Measurements from ENCODE around the gene STIM1.
"Not testable (repeated sequence)": the region's sequence is repeated elsewhere in the genome, so short reads cannot be mapped to it uniquely, and the experiment has no call there.

STIM1 gene

DNA sequence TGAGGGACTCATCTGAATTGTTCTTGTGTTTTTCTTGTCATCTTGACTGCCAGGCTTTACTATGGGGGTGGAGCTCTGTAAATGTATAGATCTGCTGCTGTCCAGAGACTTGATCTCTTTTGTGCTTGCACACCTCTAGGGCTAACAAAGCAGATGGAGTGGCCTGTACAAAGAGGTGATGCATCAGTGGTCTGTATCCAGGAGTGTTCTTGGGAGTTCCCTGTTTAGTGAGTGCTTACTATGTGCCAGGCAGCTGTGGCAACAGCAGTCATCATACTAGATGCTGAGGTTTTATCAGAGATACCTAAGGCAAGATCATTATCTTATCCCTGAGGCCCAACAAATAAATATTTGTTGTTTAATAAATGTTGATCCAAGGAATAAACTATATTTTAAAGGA is 33.4 kb downstream of the STIM1 start:
- no peak for DNase-seq

- no peak for DNase-seq
Observed at GRCh38 chr11:3890014-3890413, 34.5 kb downstream of the STIM1 start.

GRCh38 chr11:3890806-3891205 is 35.3 kb downstream of the STIM1 start:
- DNase-seq, result no peak

GRCh38 chr11:3891751-3892150 is 36.3 kb downstream of the STIM1 start:
- no peak for DNase-seq

- no peak for DNase-seq
Observed at GRCh38 chr11:3892156-3892555, 36.7 kb downstream of the STIM1 start.

- DNase-seq, result no peak
Observed at GRCh38 chr11:3893311-3893710, 37.8 kb downstream of the STIM1 start.

GRCh38 chr11:3894128-3894731 is 38.8 kb downstream of the STIM1 start:
- DNase-seq, result peak; percentile 18 to 85

DNA sequence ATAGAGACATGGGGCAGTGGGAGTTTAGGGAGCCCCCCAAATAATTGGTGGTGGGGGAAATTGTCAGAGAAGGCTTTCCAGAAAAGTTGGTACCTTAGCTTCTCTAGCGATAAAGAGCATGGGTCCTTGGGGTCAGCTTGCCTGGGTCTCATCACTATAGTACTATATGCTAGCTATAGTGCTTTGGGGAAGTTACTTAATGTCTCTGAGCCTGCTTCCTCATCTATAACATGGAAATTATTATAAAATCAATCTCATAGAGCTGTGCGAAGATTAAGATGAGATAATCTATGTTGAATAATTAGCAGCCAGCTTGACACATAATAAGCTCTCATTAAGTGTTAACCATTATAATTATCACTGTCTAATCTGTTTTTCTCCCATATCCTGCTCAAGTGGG is 41.2 kb downstream of the STIM1 start:
- no peak for DNase-seq

GRCh38 chr11:3900230-3900629 is 44.8 kb downstream of the STIM1 start:
- not testable (repeated sequence) for DNase-seq

DNA sequence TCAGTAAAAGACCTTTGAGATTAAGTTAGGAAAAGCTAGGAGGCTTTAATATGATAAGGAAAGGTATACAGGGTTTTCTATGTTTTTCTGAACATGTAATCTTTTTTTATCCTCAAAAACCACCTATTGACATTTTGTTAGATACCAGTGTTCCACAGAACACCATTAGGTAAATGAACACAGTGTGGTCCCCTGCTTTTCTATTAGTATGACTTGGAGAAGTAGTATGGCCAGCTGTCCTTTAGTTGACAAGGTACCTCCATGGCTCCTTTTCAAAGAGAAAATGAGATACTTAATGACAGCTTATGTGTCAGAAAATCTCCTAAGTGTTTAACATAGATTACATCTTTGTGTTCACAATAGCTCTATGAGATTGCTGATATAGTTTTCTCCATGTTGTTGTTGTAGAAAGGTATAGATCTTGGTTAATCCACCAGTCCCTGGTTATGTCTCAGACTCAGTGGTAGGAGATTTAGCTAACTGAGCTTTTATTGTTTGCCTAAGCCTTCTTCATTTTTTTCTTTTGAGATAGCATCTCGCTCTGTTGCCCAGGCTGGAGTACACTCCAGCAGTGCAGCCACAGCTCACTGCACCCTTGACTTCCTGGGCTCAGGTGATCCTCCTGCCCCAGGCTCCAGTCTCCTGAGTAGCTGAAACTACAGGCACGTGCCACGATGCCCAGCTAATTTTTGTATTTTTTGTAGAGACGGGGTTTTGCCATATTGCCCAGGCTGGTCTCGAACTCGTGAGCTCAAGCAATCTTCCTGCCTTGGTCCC is 46.0 kb downstream of the STIM1 start:
- DNase-seq, result no peak

DNA sequence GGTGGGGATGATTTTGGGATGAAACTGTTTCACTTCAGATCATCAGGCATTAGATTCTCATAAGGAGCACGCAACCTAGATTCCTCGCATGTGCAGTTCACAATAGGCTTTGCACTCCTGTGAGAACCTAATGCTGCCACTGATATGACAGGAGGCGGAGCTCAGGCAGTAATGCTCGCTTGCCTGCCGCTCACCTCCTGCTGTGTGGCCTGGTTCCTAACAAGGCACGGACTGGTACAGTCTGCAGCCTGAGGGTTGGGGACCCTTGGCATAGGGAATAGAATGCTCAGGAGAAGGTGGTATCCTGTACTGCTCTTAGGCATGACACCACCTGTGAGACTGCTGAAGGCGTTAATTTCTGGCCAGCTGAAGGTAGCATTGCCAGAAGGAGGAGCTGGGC is 47.0 kb downstream of the STIM1 start:
- DNase-seq, result no peak

GRCh38 chr11:3903207-3903896 is 47.9 kb downstream of the STIM1 start:
- no peak for DNase-seq

DNA sequence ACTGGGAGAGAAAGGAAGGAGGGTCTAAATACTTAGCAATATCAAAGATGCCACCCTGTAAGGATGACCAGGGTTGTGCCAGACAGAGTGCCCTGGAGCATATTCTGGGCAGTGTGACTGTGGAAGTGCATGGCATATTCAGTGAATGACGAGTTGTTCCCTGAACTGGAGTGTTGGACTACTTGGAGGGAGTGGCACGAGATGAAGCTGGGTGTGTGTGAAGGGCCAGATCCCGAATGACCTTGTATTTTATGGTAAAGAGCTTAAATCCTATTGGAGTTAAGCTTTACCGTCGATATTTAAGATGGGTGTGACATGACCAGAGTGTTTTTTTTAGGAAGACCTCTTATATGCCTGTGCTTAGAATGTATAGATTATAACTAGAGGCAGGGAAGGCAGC is 48.8 kb downstream of the STIM1 start:
- no peak for DNase-seq

GRCh38 chr11:3905080-3905953 is 49.9 kb downstream of the STIM1 start:
- peak; percentile 55 to 68 for DNase-seq

GRCh38 chr11:3906166-3906565 is 50.7 kb downstream of the STIM1 start:
- no peak for DNase-seq

DNA sequence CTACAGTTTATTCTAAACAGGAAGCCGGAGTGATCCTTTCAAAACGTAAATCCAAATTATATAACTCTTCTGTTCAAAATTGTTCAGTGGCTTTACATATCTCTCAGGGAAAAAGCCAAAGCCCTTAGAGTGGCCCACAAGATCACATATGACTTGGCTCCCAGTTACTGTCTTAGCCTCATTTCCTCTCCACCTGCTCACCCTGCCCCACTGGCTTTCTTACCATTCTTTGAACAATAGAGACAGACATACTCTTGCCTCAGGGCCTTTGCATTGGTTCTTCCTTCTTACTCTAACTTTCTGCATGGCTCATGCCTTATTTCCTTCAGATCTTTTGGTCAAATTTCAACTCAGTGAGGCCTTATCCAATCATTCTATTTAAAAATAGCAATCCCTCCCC is 52.1 kb downstream of the STIM1 start:
- DNase-seq, result no peak

GRCh38 chr11:3909901-3910300 is 54.4 kb downstream of the STIM1 start:
- no peak for DNase-seq

DNA sequence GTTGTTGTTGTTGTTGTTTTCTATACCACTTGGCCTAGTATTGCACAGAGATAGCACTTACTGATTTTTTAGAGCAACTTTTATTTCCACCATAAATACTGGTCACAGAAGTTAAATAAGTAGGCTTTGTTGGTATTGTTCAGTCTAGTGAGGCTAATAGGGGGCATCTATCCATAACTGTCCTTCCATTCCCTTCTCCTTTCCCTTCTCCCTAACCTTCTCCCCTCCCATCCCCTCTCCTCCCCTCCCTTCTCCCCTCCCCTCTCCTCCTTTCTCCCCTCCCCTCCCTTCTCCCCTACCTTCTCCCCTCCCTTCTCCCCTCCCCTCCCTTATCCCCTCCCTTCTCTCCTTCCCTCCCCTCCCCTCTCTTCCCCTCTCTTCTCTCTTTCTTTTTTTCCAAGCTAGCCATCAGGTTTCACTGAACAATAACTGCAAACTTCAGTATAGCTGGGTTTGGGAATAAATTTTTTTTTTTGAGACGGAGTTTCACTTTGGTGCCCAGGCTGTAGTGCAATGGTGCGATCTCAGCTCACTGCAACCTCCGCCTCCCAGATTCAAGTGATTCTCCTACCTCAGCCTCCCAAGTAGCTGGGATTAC is 56.5 kb downstream of the STIM1 start:
- no peak for DNase-seq

GRCh38 chr11:3913921-3914320 is 58.5 kb downstream of the STIM1 start:
- no peak for DNase-seq

DNA sequence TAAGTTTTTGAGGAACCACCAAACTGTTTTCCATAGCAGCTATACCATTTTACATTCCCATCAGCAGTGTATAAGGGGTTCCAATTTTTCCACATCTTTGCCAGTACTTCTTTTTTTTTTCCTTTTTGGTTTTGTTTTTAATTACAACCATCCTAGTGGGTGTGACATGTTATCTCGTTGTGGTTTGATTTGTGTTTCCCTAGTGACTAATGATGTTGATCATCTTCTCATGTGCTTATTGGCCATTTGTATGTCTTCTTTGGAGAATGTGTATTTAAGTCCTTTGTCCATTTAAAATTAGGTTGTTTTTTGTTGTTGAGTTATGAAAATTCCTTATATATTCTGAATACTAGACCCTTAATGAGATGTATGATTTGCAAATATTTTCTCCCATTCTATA is 59.3 kb downstream of the STIM1 start:
- peak in 1 of 2 donors; percentile 68 for DNase-seq

DNA sequence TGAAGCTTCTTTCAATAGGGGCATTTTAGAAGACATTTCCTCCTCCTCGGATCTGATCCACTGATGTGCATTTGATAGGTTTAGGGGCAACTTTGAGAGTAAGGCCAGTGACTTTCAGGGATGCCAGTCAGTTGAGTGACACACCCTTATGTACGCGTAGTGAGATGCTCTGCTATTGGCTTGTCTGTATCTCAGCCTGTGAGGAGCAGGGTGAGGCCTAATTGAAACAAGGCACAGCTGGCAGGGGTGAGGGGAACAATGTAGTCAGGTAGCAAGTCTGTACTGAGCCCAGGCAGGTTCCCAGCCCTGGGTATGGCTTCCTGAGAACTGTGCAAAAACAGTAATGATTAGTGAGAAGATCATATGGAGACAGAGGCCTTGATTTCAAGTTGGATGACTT is 61.5 kb downstream of the STIM1 start:
- DNase-seq, result peak in 1 of 2 donors; percentile 23

DNA sequence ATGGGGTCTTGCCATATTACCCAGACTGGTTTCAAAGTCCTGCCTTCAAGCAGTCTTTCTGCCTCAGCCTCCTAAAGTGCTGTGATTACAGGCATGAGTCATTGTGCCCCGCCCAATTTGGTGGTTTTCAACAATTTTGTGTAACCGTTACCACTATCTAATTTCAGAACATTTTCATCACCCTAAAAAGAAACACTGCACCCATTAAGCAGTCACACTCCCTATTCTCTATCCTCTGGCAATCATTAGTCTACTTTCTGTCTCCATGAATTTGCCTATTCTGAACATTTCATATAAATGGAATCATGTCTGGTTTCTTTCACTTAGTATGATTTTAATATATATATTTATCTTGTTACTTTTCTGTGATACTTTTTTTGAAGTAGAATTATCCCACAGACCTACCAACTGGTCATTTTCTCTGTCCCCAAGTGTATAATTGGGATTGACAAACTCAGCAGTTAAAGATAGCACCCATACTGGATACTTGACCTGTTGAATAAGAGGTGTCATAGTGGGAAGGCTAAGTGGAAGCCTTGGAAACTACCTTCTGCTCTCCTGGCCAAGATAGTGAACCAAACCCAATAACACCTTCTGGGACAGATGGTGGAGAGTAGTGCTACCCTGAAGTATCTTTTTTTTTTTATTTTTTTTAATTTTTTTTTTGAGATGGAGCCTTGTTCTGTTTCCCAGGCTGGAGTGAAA is 64.8 kb downstream of the STIM1 start:
- DNase-seq, result peak; percentile 68 to 71
